Spleen (tissue), 11 donors: ENCODE data around the gene SUDS3. TPM values are rescaled to one million over a fixed set of nuclear protein-coding genes. Genes with fewer than 3 reads are reported as not detected.

ENCODE experiments used
- DNase-seq: peaks from one replicate; pipeline ENCODE4 v3.0.0-alpha.2; 2020
- H3K27ac ChIP-seq, 8 donors: fragments of 200-600 bp; sonication (generic) in 7 of 8; 1 replicate in 4 of 8; 2 replicates in 4 of 8; pipeline versions ENCODE4 v1.5.0 to v1.8.0; 2016 to 2021; ENCODE audit warnings: inconsistent platforms in 4 of 8, mild to moderate bottlenecking in 4 of 8, moderate library complexity in 1 of 8
- H3K27me3 ChIP-seq, 7 donors: fragments of 200-600 bp; sonication (generic) in 6 of 7; replicated peaks in 1 of 7; 1 replicate in 4 of 7; 2 replicates in 3 of 7; pipeline versions ENCODE4 v1.5.0 to v1.8.0; 2016 to 2021; ENCODE audit warnings: inconsistent platforms in 3 of 7, mild to moderate bottlenecking in 1 of 7
- H3K36me3 ChIP-seq, 6 donors: fragments of 200-600 bp; sonication (generic) in 5 of 6; 1 replicate in 4 of 6; 2 replicates in 2 of 6; pipeline versions ENCODE4 v1.5.0 to v1.8.0; 2016 to 2021; ENCODE audit warnings: inconsistent platforms in 2 of 6
- H3K4me1 ChIP-seq, 6 donors: fragments of 200-600 bp; sonication (generic) in 5 of 6; 1 replicate in 3 of 6; 2 replicates in 3 of 6; pipeline versions ENCODE4 v1.5.0 to v1.8.0; 2016 to 2021; ENCODE audit warnings: inconsistent platforms in 3 of 6
- H3K4me3 ChIP-seq, 8 donors: fragments of 200-600 bp; sonication (generic) in 7 of 8; 1 replicate in 4 of 8; 2 replicates in 4 of 8; pipeline versions ENCODE4 v1.5.0 to v1.8.0; 2016 to 2021; ENCODE audit warnings: inconsistent platforms in 4 of 8, mild to moderate bottlenecking in 4 of 8, moderate library complexity in 2 of 8
- H3K9me3 ChIP-seq, 8 donors: fragments of 200-600 bp; sonication (generic) in 7 of 8; 1 replicate in 4 of 8; 2 replicates in 4 of 8; pipeline versions ENCODE4 v1.5.0 to v1.8.0; 2016 to 2021; ENCODE audit warnings: inconsistent platforms in 4 of 8
- POLR2A ChIP-seq, 3 donors: fragments of 450-650 bp; IDR thresholded peaks; one replicate each; pipeline ENCODE4 v1.5.1; 2017; ENCODE audit warnings: antibody characterized with exemption in 3 of 3, mild to moderate bottlenecking in 1 of 3
- POLR2AphosphoS5 ChIP-seq, 3 donors: sonication (generic); formaldehyde crosslinking; IDR thresholded peaks; one replicate each; pipeline ENCODE4 v1.5.1; 2017; ENCODE audit warnings: antibody characterized with exemption in 3 of 3
- WGBS, 5 donors: extraction: QIAGEN DNeasy Blood & Tissue Kit in 3 of 5; methylation state at CpG; one replicate each; pipeline versions ENCODE4 v1.1.5 to v1.1.7; 2013 to 2018; 5-methylcytosine and 5-hydroxymethylcytosine counted together
- intact Hi-C: fragments of 100-400 bp; cut with DNase I; formaldehyde crosslinking; loops from one replicate; pipeline ENCODE4 v1.15.0; 2023; ENCODE audit warnings: low total_unique reads
- polyA plus RNA-seq, 3 donors: library from polyadenylated mRNA; stranded (reverse); fragments of 200-250 nt; gene quantifications; one replicate each; pipeline ENCODE4 v1.2.1, GENCODE V29; 2013
- total RNA-seq, 7 donors: library from RNA; depleted of rRNA in 3 of 7; stranded (reverse); fragments of >200 nt in 3 of 7; fragmentation: NEBNext Ultra II Directional in 4 of 7; extraction: Animal tissue kit (Norgen Biotek cat#: 25700) in 4 of 7; gene quantifications; one replicate each; pipeline versions ENCODE4 v1.1.0 to v1.2.1, GENCODE V29; 2016 to 2021
- TF ChIP-seq, protein P1 (sequence below), 11 experiments: fragments of 200-600 bp in 7 of 11; fragments of 450-650 bp in 4 of 11; sonication (generic) in 4 of 11; IDR thresholded peaks in 8 of 11; conservative IDR thresholded peaks in 3 of 11; 1 replicate in 7 of 11; 2 replicates in 4 of 11; pipeline versions ENCODE4 v1.4.0 to v1.8.0; 2016 to 2021; ENCODE audit warnings: antibody characterized with exemption in 11 of 11, inconsistent platforms in 4 of 11, mild to moderate bottlenecking in 1 of 11
- donor health status: healthy with polysubstance abuse.
- donor health status: DM: no; HTN: no; CAD: no; lungs with moderate emphysema.
- donor health status: DM: no; HTN: no; CAD: no.
- donor health status: Bipolar disorder and iron deficiency.
- donor health status: healthy.
- donor health status: DM: no; HTN: no; CAD: no.
- donor health status: DM: yes; HTN: yes; CAD: no.

SUDS3 gene
- total and polyA plus RNA-seq, 10 donors, result 8.3 to 90.9 (median 28.3) TPM

DNA sequence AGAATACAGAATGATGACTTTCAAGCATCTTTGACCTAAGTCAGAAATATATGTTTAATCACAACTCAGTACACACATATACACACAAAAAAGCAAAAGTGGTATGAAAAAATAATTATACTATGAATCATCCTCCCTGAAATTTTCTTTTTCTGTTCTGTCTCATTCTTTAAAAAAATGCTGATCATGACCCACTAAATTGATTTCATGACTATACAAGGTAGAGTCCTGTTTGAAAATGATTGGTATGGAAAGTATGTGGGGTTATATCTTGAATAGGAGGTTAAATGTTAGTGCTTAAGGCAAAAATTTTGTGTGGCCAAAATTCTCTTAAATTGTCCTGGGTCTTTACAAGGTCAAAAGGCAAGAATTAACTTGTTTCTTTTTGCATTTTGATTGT, 80.4 kb downstream of the SUDS3 start:
- intact Hi-C loops, result no loop called here
- no peak overlapping the region for H3K27ac ChIP-seq
- no peaks in the 10 kb centered on the region for H3K4me1 ChIP-seq
- no peak for DNase-seq
- H3K36me3 ChIP-seq, result no peaks in the 10 kb centered on the region
- peaks cover 0 to 38% (median 21%) of the 10 kb centered on the region in 8 donors for H3K9me3 ChIP-seq
- no peak for TF ChIP-seq POLR2AphosphoS5 (IDR thresholded peaks at IDR 0.05)
- no peak for TF ChIP-seq POLR2A (IDR thresholded peaks at IDR 0.05)
- TF ChIP-seq, protein P1, sequence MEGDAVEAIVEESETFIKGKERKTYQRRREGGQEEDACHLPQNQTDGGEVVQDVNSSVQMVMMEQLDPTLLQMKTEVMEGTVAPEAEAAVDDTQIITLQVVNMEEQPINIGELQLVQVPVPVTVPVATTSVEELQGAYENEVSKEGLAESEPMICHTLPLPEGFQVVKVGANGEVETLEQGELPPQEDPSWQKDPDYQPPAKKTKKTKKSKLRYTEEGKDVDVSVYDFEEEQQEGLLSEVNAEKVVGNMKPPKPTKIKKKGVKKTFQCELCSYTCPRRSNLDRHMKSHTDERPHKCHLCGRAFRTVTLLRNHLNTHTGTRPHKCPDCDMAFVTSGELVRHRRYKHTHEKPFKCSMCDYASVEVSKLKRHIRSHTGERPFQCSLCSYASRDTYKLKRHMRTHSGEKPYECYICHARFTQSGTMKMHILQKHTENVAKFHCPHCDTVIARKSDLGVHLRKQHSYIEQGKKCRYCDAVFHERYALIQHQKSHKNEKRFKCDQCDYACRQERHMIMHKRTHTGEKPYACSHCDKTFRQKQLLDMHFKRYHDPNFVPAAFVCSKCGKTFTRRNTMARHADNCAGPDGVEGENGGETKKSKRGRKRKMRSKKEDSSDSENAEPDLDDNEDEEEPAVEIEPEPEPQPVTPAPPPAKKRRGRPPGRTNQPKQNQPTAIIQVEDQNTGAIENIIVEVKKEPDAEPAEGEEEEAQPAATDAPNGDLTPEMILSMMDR (IDR thresholded peaks at IDR 0.05 in 8 of 11, conservative IDR thresholded peaks at IDR 0.05 in 3 of 11), result no peak
- H3K27me3 ChIP-seq, result peaks cover 0 to 3% (median 0%) of the 10 kb centered on the region in 7 donors
- no peak overlapping the region for H3K4me3 ChIP-seq

DNA sequence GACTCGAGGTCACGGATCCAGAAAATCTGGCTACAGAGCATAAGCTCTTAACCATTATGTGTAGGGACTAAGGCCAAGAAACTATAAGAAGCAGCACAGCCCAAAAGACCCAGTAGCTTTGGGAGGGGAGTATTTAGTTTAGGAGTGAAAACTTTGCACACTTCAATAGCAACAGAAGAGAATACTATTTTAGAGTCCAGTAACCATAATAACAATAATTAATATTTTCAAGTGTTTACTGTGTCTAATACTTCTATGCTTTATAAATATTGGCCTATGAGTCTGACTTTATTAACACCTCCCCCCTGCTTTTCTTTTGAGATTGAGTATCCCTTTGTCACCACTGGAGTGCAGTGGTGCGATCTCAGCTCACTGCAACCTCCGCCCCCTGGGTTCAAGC, 82.8 kb downstream of the SUDS3 start:
- intact Hi-C loops, result no loop called here
- TF ChIP-seq POLR2A (IDR thresholded peaks at IDR 0.05) (no peak), POLR2AphosphoS5 (IDR thresholded peaks at IDR 0.05) (no peak)
- TF ChIP-seq, protein P1 (IDR thresholded peaks at IDR 0.05 in 8 of 11, conservative IDR thresholded peaks at IDR 0.05 in 3 of 11), result no peak
- Histone ChIP-seq H3K36me3 (no peaks in the 10 kb centered on the region), H3K27me3 (no peaks in the 10 kb centered on the region), H3K4me3 (no peak overlapping the region), H3K9me3 (peaks cover 0 to 38% (median 21%) of the 10 kb centered on the region in 8 donors), H3K4me1 (no peaks in the 10 kb centered on the region), H3K27ac (no peak overlapping the region)
- no peak for DNase-seq
- 88 to 96% (median 93%) methylated on average over 4 of the region's 4 CpGs for WGBS, 5 donors

DNA sequence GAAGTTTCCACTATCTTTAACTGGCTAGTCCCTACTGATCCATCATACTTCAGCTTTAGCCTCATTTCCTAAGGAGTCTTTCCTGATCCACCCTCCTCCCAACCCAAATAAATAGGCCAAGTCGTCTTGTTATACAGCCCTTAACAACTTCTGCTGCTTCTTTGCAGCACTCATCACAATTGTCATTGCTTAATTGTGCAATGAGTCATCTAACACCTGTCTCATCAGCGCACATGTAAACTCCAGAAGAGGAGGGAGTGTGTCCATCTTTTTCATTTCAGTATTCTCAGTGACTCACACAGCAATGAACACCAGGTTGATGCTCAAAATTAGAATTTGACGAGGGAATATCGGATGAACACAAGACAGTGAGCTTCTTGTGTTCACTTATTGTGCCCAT, 87.3 kb downstream of the SUDS3 start:
- WGBS, 5 donors, result 62 to 90% (median 83%) methylated on average over 4 of the region's 4 CpGs
- no peak overlapping the region for H3K27ac ChIP-seq
- no peaks in the 10 kb centered on the region for H3K36me3 ChIP-seq
- TF ChIP-seq, protein P1 (IDR thresholded peaks at IDR 0.05 in 8 of 11, conservative IDR thresholded peaks at IDR 0.05 in 3 of 11), result no peak
- TF ChIP-seq POLR2AphosphoS5 (IDR thresholded peaks at IDR 0.05) (no peak), POLR2A (IDR thresholded peaks at IDR 0.05) (no peak)
- peaks cover 0 to 23% (median 12%) of the 10 kb centered on the region in 8 donors for H3K9me3 ChIP-seq
- no peaks in the 10 kb centered on the region for H3K27me3 ChIP-seq
- intact Hi-C loops, result no loop called here
- no peak overlapping the region for H3K4me3 ChIP-seq
- H3K4me1 ChIP-seq, result no peaks in the 10 kb centered on the region
- no peak for DNase-seq

DNA sequence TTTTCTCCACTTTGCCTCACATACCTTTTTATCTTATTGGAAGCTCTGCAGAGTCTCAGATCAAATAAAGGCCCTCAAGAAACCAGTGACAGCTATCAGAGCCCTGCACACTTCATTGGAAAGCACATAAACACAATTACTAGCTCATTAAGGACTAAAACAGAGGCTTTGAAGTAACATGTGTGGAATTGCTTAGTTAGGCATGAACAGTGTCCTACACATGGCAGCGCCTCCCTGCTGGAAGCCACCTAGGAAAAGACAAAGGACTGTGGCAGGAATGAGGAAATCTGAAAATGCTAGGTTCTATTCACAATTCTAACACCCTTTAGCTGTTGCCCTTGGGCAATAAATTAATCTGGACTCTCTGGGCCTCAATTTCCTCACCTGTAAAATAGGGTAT, 89.4 kb downstream of the SUDS3 start:
- no peak overlapping the region for H3K4me3 ChIP-seq
- 87 to 100% (median 96%) methylated on average over 1 of the region's 1 CpG for WGBS, 5 donors
- no peaks in the 10 kb centered on the region for H3K36me3 ChIP-seq
- no peak for TF ChIP-seq POLR2A (IDR thresholded peaks at IDR 0.05)
- no peak for TF ChIP-seq POLR2AphosphoS5 (IDR thresholded peaks at IDR 0.05)
- TF ChIP-seq, protein P1 (IDR thresholded peaks at IDR 0.05 in 8 of 11, conservative IDR thresholded peaks at IDR 0.05 in 3 of 11), result no peak
- DNase-seq, result no peak
- intact Hi-C loops, result no loop called here
- H3K27me3 ChIP-seq, result no peaks in the 10 kb centered on the region
- no peak overlapping the region for H3K27ac ChIP-seq
- peaks cover 0 to 6% (median 0%) of the 10 kb centered on the region in 8 donors for H3K9me3 ChIP-seq
- no peaks in the 10 kb centered on the region for H3K4me1 ChIP-seq

Other genes starting within 250 kb of the SUDS3 start
- gene PEBP1, start 240.4 kb upstream of the SUDS3 start, total RNA-seq, result 100 to 1,000 TPM in 6 of 7 donors, 10 to 100 TPM in 1; 99.5 to 179 (median 128) TPM
- 100 to 1,000 TPM; 149 to 201 (median 165) TPM for gene PEBP1, start 240.4 kb upstream of the SUDS3 start, polyA plus RNA-seq
- 10 to 100 TPM; 53.9 to 80.8 (median 63.2) TPM for gene TAOK3, start 3.6 kb upstream of the SUDS3 start, total RNA-seq
- gene TAOK3, start 3.6 kb upstream of the SUDS3 start, polyA plus RNA-seq, result 10 to 100 TPM; 12.7 to 15.7 (median 13.1) TPM